T-helper 1 cell treated with Interleukin-12 subunit alpha and Interleukin-12 subunit beta and Interleukin-4 antibody, amounts not matched to agents 30 μg/mL and 1 μg/mL, for 36 hours (primary cell): Measurements from ENCODE around the gene CACNB4.

Experiments used
- H3K27ac Mint-ChIP-seq: one replicate; pipeline ENCODE4 v1.8.0; 2021; ENCODE audit warnings: mild to moderate bottlenecking, mixed read lengths
- H3K27me3 Mint-ChIP-seq: one replicate; pipeline ENCODE4 v1.8.0; 2021; ENCODE audit warnings: low read depth, mixed read lengths
- H3K36me3 Mint-ChIP-seq: one replicate; pipeline ENCODE4 v1.8.0; 2021; ENCODE audit warnings: low read depth, mixed read lengths
- H3K4me1 Mint-ChIP-seq: one replicate; pipeline ENCODE4 v1.8.0; 2021; ENCODE audit warnings: low read depth, mixed read lengths
- H3K4me3 Mint-ChIP-seq: one replicate; pipeline ENCODE4 v1.8.0; 2021; ENCODE audit warnings: mild to moderate bottlenecking, moderate library complexity, mixed read lengths
- H3K9me3 Mint-ChIP-seq: one replicate; pipeline ENCODE4 v1.8.0; 2021; ENCODE audit warnings: mixed read lengths

The CACNB4 gene

GRCh38 chr2:152051436-152051835, 47.4 kb downstream of the CACNB4 start:
- no peaks in the 10 kb centered on the region for H3K4me1 Mint-ChIP-seq
- H3K9me3 Mint-ChIP-seq, result no peaks in the 10 kb centered on the region
- H3K4me3 Mint-ChIP-seq, result no peak overlapping the region
- H3K36me3 Mint-ChIP-seq, result no peaks in the 10 kb centered on the region
- H3K27me3 Mint-ChIP-seq, result peaks cover 7% of the 10 kb centered on the region
- H3K27ac Mint-ChIP-seq, result no peak overlapping the region

DNA sequence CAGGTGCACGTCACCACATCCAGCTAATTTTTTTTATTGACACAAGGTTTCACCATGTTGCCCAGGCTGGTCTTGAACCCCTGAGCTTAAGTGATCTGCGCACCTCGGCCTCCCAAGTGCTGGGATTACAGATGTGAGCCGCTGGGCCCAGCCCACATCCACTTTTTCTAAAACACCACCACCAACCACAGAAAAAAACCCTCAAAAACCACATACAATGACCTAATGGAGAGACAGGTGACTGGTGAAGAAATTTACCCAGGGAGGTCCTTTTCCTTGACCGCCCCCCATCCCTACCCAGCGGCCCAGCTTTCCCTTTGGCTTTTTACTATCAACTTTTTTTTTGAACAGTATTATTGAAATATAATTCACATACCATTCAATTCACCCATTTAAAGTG, 47.9 kb downstream of the CACNB4 start:
- H3K4me1 Mint-ChIP-seq, result no peaks in the 10 kb centered on the region

GRCh38 chr2:152050341-152050740, 48.5 kb downstream of the CACNB4 start:
- Mint-ChIP-seq H3K4me1 (no peaks in the 10 kb centered on the region), H3K9me3 (no peaks in the 10 kb centered on the region), H3K4me3 (no peak overlapping the region), H3K36me3 (no peaks in the 10 kb centered on the region), H3K27ac (no peak overlapping the region), H3K27me3 (peaks cover 12% of the 10 kb centered on the region)

More for the DNA sequence above, 47.9 kb downstream of the CACNB4 start:
- no peaks in the 10 kb centered on the region for H3K9me3 Mint-ChIP-seq
- H3K36me3 Mint-ChIP-seq, result no peaks in the 10 kb centered on the region
- H3K4me3 Mint-ChIP-seq, result no peak overlapping the region
- H3K27ac Mint-ChIP-seq, result no peak overlapping the region
- H3K27me3 Mint-ChIP-seq, result peaks cover 7% of the 10 kb centered on the region

GRCh38 chr2:152049541-152049940, 49.3 kb downstream of the CACNB4 start:
- H3K4me1 Mint-ChIP-seq, result no peaks in the 10 kb centered on the region
- peaks cover 15% of the 10 kb centered on the region for H3K27me3 Mint-ChIP-seq
- H3K27ac Mint-ChIP-seq, result no peak overlapping the region
- H3K4me3 Mint-ChIP-seq, result no peak overlapping the region
- H3K36me3 Mint-ChIP-seq, result no peaks in the 10 kb centered on the region
- no peaks in the 10 kb centered on the region for H3K9me3 Mint-ChIP-seq

GRCh38 chr2:152047824-152048471, 50.9 kb downstream of the CACNB4 start:
- H3K4me1 Mint-ChIP-seq, result no peaks in the 10 kb centered on the region
- H3K27me3 Mint-ChIP-seq, result peaks cover 15% of the 10 kb centered on the region
- H3K27ac Mint-ChIP-seq, result no peak overlapping the region
- H3K9me3 Mint-ChIP-seq, result no peaks in the 10 kb centered on the region
- no peaks in the 10 kb centered on the region for H3K36me3 Mint-ChIP-seq
- no peak overlapping the region for H3K4me3 Mint-ChIP-seq

GRCh38 chr2:152046940-152047339, 51.9 kb downstream of the CACNB4 start:
- Mint-ChIP-seq H3K36me3 (no peaks in the 10 kb centered on the region), H3K4me3 (no peak overlapping the region), H3K4me1 (no peaks in the 10 kb centered on the region), H3K27ac (no peak overlapping the region), H3K27me3 (peaks cover 15% of the 10 kb centered on the region), H3K9me3 (no peaks in the 10 kb centered on the region)

- Mint-ChIP-seq H3K4me3 (no peak overlapping the region), H3K9me3 (no peaks in the 10 kb centered on the region), H3K4me1 (no peaks in the 10 kb centered on the region)
Observed at GRCh38 chr2:152042636-152043615, 55.9 kb downstream of the CACNB4 start.

DNA sequence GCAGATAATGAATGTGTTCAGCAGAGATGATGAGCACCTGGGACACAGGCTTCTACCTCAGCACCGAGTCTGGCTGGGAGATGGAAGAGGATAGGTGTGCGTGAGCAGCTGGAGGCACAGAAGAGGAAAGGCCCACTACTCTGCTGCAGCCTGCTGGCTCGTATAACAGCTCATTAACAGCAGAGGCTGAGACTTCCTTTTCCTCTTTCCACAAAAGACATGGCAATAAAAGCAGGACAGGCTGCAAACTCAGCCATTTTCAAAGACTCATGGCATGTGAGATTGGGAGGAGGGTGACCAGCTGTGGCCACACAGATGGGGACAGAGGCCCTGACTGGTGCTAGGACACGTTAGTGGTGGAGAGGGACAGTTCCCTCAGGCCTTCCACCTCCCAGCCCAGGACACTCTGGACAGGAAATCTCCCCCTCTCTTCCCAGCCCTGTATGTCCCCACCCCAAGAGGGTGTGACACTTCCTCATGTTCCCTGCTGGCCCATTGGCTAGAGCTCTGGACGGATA, 60.3 kb downstream of the CACNB4 start:
- H3K4me1 Mint-ChIP-seq, result no peaks in the 10 kb centered on the region
- H3K36me3 Mint-ChIP-seq, result no peaks in the 10 kb centered on the region
- no peak overlapping the region for H3K4me3 Mint-ChIP-seq
- H3K9me3 Mint-ChIP-seq, result no peaks in the 10 kb centered on the region
- peaks cover 5% of the 10 kb centered on the region for H3K27me3 Mint-ChIP-seq
- no peak overlapping the region for H3K27ac Mint-ChIP-seq

More at GRCh38 chr2:152042636-152043615, 55.9 kb downstream of the CACNB4 start:
- Mint-ChIP-seq H3K36me3 (no peaks in the 10 kb centered on the region), H3K27ac (no peak overlapping the region), H3K27me3 (peaks cover 8% of the 10 kb centered on the region)

- H3K27ac Mint-ChIP-seq, result no peak overlapping the region
- H3K4me3 Mint-ChIP-seq, result no peak overlapping the region
- H3K9me3 Mint-ChIP-seq, result no peaks in the 10 kb centered on the region
- H3K27me3 Mint-ChIP-seq, result peaks cover 5% of the 10 kb centered on the region
- no peaks in the 10 kb centered on the region for H3K4me1 Mint-ChIP-seq
- H3K36me3 Mint-ChIP-seq, result no peaks in the 10 kb centered on the region
Observed at GRCh38 chr2:152037743-152038435, 61.0 kb downstream of the CACNB4 start.

DNA sequence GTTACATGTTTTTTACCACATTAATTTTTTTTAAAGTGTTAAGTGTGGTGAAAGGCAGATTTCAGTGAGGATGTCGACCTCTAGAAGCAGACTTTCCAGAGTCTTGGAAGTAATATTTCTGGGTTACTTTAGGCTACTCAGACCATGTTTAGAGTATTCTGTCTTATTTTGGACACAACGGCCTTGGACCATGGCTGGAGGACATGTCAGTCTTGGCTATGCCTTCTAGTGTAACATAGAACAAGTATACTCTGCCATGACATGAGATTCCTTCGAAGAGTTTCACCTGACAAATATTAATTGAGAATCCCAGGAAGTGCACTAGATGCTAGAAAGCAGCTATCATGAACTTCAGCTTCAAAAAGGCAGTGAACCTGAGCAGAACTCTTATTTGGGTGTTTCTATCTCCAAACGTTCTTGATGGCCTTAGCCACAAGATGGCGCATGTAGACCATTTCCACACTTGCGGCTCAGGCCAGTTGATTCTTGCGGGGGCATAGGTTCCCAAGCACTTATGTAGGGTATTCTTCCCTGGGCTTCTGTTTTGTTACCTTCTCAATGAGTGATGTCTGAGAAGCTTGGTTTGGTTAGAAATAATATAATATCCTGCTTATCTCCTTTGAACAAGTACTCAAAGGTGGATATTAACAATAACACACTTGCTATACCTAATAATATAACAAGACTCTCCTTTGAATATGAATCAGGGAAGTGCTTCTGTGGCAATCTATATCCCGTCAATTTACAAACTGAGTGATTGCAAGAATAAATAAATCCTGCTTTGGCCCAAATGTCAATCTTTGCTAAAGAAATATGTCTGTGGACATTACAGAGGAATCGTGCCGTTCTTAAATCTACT, 62.0 kb downstream of the CACNB4 start:
- no peaks in the 10 kb centered on the region for H3K9me3 Mint-ChIP-seq
- peaks cover 5% of the 10 kb centered on the region for H3K27me3 Mint-ChIP-seq
- no peak overlapping the region for H3K27ac Mint-ChIP-seq
- no peaks in the 10 kb centered on the region for H3K36me3 Mint-ChIP-seq
- H3K4me1 Mint-ChIP-seq, result no peaks in the 10 kb centered on the region
- no peak overlapping the region for H3K4me3 Mint-ChIP-seq

- Mint-ChIP-seq H3K36me3 (no peaks in the 10 kb centered on the region), H3K4me1 (no peaks in the 10 kb centered on the region), H3K9me3 (no peaks in the 10 kb centered on the region), H3K27ac (no peak overlapping the region), H3K27me3 (peaks cover 16% of the 10 kb centered on the region), H3K4me3 (no peak overlapping the region)
Observed at GRCh38 chr2:152034257-152034801, 64.5 kb downstream of the CACNB4 start.

DNA sequence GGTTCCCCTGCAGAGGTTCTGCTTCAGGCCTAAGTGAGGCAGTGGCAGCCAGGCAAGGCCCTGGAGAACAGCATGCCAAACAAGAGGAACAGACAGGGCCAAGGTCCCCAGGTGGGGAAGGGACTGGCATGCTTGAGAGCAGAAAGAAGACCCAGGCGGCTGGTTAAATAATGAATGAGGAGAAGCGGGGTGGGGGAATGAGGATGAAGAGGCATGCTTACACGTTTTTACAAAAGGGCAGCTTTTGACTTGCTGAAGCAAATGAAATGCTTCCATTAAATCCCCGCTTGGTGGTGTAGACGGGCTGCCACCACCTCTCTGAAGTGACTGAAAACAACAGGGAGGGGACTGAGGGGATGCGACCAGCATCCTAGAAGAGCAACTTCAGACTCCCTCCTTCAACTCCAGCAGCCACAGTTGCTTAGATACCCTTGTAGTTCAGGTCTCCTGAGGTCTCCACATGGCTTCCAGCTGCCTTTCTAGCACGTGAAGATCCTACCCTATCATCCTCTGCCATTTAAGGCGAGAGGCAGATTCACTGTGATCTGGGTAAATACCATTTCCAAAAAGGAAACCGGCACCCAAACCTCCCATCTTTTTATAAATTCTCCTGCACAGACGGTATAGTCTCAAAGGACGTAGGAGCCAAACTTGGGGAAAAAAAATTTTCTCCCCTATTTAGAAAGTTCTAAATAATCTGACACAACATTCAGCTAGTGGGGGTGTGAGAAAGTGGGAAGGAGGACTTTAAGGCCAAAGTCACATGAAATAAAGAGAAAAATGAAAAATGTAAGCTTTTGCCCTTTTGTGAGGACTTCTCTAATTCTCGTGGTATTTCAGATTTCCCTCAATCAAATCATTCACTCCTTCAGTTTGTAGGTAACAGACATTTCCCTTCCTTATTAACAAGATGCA, 65.6 kb downstream of the CACNB4 start:
- Mint-ChIP-seq H3K36me3 (no peaks in the 10 kb centered on the region), H3K27ac (no peak overlapping the region), H3K27me3 (peaks cover 19% of the 10 kb centered on the region), H3K9me3 (no peaks in the 10 kb centered on the region), H3K4me1 (no peaks in the 10 kb centered on the region), H3K4me3 (no peak overlapping the region)
